Measurements from ENCODE around the gene SVEP1. TPM values are rescaled to one million over a fixed set of nuclear protein-coding genes. Genes with fewer than 3 reads are reported as not detected.
A peak's percentile ranks its signal among the peaks of the same experiment; 100 is the strongest.

The SVEP1 gene
- total and polyA plus RNA-seq, 2 experiments from 2014 or later = 5.3 to 14.6 TPM

DNA sequence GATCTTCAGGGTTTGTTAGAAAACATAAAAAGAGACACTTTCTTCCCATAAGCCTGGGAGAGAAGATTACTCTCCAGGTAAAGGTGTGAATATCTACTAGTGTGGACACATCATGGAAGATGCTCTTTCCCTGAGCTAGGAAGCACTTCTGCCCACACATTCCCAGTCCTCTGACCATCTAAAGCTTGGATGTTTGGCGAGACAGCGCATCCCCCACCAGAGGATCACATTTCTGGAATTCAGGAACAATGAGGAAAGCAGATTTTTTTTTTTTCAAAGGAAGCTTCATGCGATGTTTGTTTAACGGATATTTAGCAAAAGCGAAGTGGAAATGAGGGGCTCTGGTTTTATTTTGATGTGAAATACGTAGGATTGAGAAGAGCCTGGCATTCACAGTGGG lies 6.2 kb downstream of the SVEP1 start:
- no peak overlapping the region for H3K4me3 ChIP-seq
- no peaks in the 10 kb centered on the region for H3K4me1 ChIP-seq (ENCODE audit: insufficient read depth)
- H3K36me3 ChIP-seq (replicated peaks; ENCODE audit: insufficient read depth, low read depth) = no peaks in the 10 kb centered on the region
- DNase-seq (ENCODE audit: low spot score) = no peak
- TF ChIP-seq EZH2phosphoT487 (IDR thresholded peaks at IDR 0.05; ENCODE audit: low read depth, severe bottlenecking, unreplicated experiment) (no peak), CTCF (IDR thresholded peaks at IDR 0.05; ENCODE audit: poor library complexity) (no peak), EZH2 (IDR thresholded peaks at IDR 0.05; ENCODE audit: borderline replicate concordance) (no peak)
- peaks cover 7% of the 10 kb centered on the region for H3K27me3 ChIP-seq
- 64% methylated on average over 6 of the region's 6 CpGs for WGBS (ENCODE audit: low lambda C conversion rate, missing lambda C conversion rate)
- H3K9me3 ChIP-seq (ENCODE audit: low read depth) = no peaks in the 10 kb centered on the region
- no peaks in the 10 kb centered on the region for H3K9me2 ChIP-seq (replicated peaks; ENCODE audit: insufficient read depth)
- no peak overlapping the region for H3K27ac ChIP-seq
- H4K20me1 ChIP-seq (ENCODE audit: insufficient read depth, poor library complexity, severe bottlenecking) = no peaks in the 10 kb centered on the region
- peak overlapping the region; percentile 3 for H3K4me2 ChIP-seq
- peaks cover 5% of the 10 kb centered on the region for H3K79me2 ChIP-seq
- no peak overlapping the region for H2AFZ ChIP-seq

DNA sequence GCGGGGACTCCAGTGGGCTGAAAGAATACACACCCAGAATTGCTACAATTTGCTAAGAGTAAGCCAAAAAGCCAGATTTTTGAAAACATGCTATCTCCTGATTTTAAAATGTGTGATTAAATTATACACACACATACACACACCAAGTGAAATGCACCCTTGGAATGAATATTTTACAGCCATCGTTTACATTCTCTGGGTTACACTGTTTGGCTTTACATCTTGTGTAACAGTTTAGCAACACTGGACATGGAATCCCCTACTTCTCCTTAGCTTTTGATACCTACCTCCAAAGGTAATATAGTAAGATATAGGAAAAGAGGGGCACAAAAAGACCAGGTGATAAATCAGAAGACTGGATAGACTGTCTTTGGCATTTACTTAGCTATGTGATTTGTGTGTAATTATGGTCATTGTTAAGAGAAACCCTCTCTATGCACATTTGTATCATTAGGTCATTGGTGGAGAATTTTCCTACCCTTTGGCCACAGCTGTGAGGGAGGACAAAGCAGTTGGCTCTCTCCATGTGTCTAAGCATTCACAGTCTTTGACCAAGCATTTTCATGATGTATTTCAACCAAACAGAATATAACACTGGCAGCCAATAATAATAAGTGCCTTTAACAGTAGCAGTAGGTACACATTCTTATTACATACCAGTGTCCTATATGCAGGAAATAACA lies 7.6 kb downstream of the SVEP1 start:
- no peaks in the 10 kb centered on the region for H3K4me1 ChIP-seq (ENCODE audit: insufficient read depth)
- 91% methylated on average over 2 of the region's 2 CpGs for WGBS (ENCODE audit: low lambda C conversion rate, missing lambda C conversion rate)

GRCh38 chr9:110566156-110566555 lies 13.4 kb downstream of the SVEP1 start:
- Histone ChIP-seq H3K27me3 (no peaks in the 10 kb centered on the region), H3K4me1 (ENCODE audit: insufficient read depth) (no peaks in the 10 kb centered on the region), H3K9me2 (replicated peaks; ENCODE audit: insufficient read depth) (no peaks in the 10 kb centered on the region), H3K4me2 (no peak overlapping the region), H3K79me2 (no peaks in the 10 kb centered on the region), H3K9me3 (ENCODE audit: low read depth) (peaks cover 3% of the 10 kb centered on the region), H2AFZ (no peak overlapping the region), H3K36me3 (replicated peaks; ENCODE audit: insufficient read depth, low read depth) (no peaks in the 10 kb centered on the region), H4K20me1 (ENCODE audit: insufficient read depth, poor library complexity, severe bottlenecking) (no peaks in the 10 kb centered on the region), H3K27ac (no peak overlapping the region), H3K4me3 (no peak overlapping the region)
- no peak for DNase-seq (ENCODE audit: low spot score)
- no peak for TF ChIP-seq CTCF (IDR thresholded peaks at IDR 0.05; ENCODE audit: poor library complexity)
- WGBS (ENCODE audit: low lambda C conversion rate, missing lambda C conversion rate) = 89% methylated on average over 1 of the region's 1 CpG

More for the DNA sequence above, 7.6 kb downstream of the SVEP1 start:
- TF ChIP-seq EZH2 (IDR thresholded peaks at IDR 0.05; ENCODE audit: borderline replicate concordance) = no peak
- TF ChIP-seq EZH2phosphoT487 (IDR thresholded peaks at IDR 0.05; ENCODE audit: low read depth, severe bottlenecking, unreplicated experiment) = no peak
- Histone ChIP-seq H3K4me3 (no peak overlapping the region), H3K9me3 (ENCODE audit: low read depth) (no peaks in the 10 kb centered on the region), H3K27ac (no peak overlapping the region), H3K4me2 (no peak overlapping the region), H3K79me2 (no peaks in the 10 kb centered on the region), H3K36me3 (replicated peaks; ENCODE audit: insufficient read depth, low read depth) (no peaks in the 10 kb centered on the region), H3K27me3 (no peaks in the 10 kb centered on the region), H4K20me1 (ENCODE audit: insufficient read depth, poor library complexity, severe bottlenecking) (no peaks in the 10 kb centered on the region), H2AFZ (no peak overlapping the region), H3K9me2 (replicated peaks; ENCODE audit: insufficient read depth) (no peaks in the 10 kb centered on the region)
- DNase-seq (ENCODE audit: low spot score) = no peak

DNA sequence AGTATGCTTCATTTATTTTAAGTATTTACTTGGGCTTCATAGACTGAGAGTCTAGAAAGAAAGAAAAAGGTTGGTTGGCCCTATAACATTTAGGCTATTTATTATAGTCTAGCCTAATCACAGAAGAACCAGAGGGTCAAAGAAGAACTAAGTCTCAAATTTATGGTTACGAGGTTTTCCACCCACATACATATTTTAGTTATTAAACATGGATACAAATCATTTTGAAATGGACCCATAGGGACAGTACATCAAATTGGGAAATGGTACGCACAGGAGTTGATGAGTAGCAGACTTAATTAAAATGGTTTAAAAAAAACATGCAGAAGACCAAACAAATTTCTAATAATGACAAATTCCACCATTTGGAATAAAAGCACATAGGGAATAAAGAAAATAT lies 17.7 kb downstream of the SVEP1 start:
- Histone ChIP-seq H3K9me3 (ENCODE audit: low read depth) (peaks cover 3% of the 10 kb centered on the region), H3K27ac (no peak overlapping the region), H3K36me3 (replicated peaks; ENCODE audit: insufficient read depth, low read depth) (no peaks in the 10 kb centered on the region), H3K4me3 (no peak overlapping the region), H4K20me1 (ENCODE audit: insufficient read depth, poor library complexity, severe bottlenecking) (no peaks in the 10 kb centered on the region), H3K4me2 (no peak overlapping the region), H2AFZ (no peak overlapping the region), H3K9me2 (replicated peaks; ENCODE audit: insufficient read depth) (no peaks in the 10 kb centered on the region), H3K79me2 (no peaks in the 10 kb centered on the region), H3K27me3 (no peaks in the 10 kb centered on the region), H3K4me1 (ENCODE audit: insufficient read depth) (no peaks in the 10 kb centered on the region)
- DNase-seq (ENCODE audit: low spot score) = no peak
- TF ChIP-seq EZH2 (IDR thresholded peaks at IDR 0.05; ENCODE audit: borderline replicate concordance) (no peak), CTCF (IDR thresholded peaks at IDR 0.05; ENCODE audit: poor library complexity) (no peak), EZH2phosphoT487 (IDR thresholded peaks at IDR 0.05; ENCODE audit: low read depth, severe bottlenecking, unreplicated experiment) (no peak)
- whole genome bisulfite sequencing (ENCODE audit: low lambda C conversion rate, missing lambda C conversion rate) = 98% methylated on average over 2 of the region's 2 CpGs

Data from hepatocyte (in vitro differentiated cells).